Breast epithelium (tissue), 4 donors: Measurements from ENCODE around the gene SLCO1A2. TPM values are rescaled to one million over a fixed set of nuclear protein-coding genes. Genes with fewer than 3 reads are reported as not detected.
"Not testable (repeated sequence)": the region's sequence is repeated elsewhere in the genome, so short reads cannot be mapped to it uniquely, and the experiment has no call there.

Experiments used
- DNase-seq, 2 donors: peaks; one replicate each; pipeline ENCODE4 v3.0.0-alpha.2; 2019; ENCODE audit warnings: low spot score in 2 of 2
- H3K27ac ChIP-seq, 2 donors: fragments of 200-600 bp; sonication (generic) in 1 of 2; one replicate each; pipeline ENCODE4 v1.5.1; 2016 to 2019; ENCODE audit warnings: mild to moderate bottlenecking in 1 of 2
- H3K27me3 ChIP-seq, 2 donors: fragments of 200-600 bp; sonication (generic) in 1 of 2; one replicate each; pipeline versions ENCODE4 v1.5.1 to v1.6.0; 2017 to 2019; ENCODE audit warnings: control low read depth in 1 of 2, mild to moderate bottlenecking in 1 of 2
- H3K36me3 ChIP-seq: fragments of 200-600 bp; one replicate; pipeline ENCODE4 v1.5.1; 2019
- H3K4me1 ChIP-seq, 2 donors: fragments of 200-600 bp; sonication (generic); one replicate each; pipeline ENCODE4 v1.5.1; 2016 to 2019; ENCODE audit warnings: control low read depth in 1 of 2
- H3K4me3 ChIP-seq, 3 donors: fragments of 200-600 bp; sonication (generic); 1 replicate in 2 of 3; 2 replicates in 1 of 3; pipeline ENCODE4 v1.5.1; 2016 to 2019; ENCODE audit warnings: mild to moderate bottlenecking in 3 of 3, moderate library complexity in 2 of 3
- H3K9me3 ChIP-seq, 2 donors: fragments of 200-600 bp; sonication (generic) in 1 of 2; one replicate each; pipeline ENCODE4 v1.5.1; 2016 to 2019; ENCODE audit warnings: control low read depth in 1 of 2
- CTCF ChIP-seq, 3 donors: fragments of 450-650 bp; IDR thresholded peaks; one replicate each; pipeline ENCODE4 v1.5.1; 2016 to 2017; ENCODE audit warnings: antibody characterized with exemption in 3 of 3, mild to moderate bottlenecking in 3 of 3, moderate library complexity in 3 of 3
- POLR2A ChIP-seq: fragments of 450-650 bp; IDR thresholded peaks from one replicate; pipeline ENCODE4 v1.6.1; 2016; ENCODE audit warnings: antibody characterized with exemption, mild to moderate bottlenecking, moderate library complexity
- POLR2AphosphoS5 ChIP-seq, 3 donors: sonication (generic); formaldehyde crosslinking; IDR thresholded peaks; one replicate each; pipeline ENCODE4 v1.6.1; 2017; ENCODE audit warnings: antibody characterized with exemption in 3 of 3
- intact Hi-C: fragments of 100-400 bp; cut with DNase I; formaldehyde crosslinking; loops from one replicate; pipeline ENCODE4 v1.15.1; 2023; ENCODE audit warnings: low total_unique reads
- total RNA-seq, 3 donors: library from RNA; depleted of rRNA; stranded (reverse); fragments of >200 nt; gene quantifications; one replicate each; pipeline ENCODE4 v1.1.0, GENCODE V29; 2016

Gene SLCO1A2
- total RNA-seq, 3 donors from 2014 or later = 0.33 to 5.4 TPM; not detected in 1

DNA sequence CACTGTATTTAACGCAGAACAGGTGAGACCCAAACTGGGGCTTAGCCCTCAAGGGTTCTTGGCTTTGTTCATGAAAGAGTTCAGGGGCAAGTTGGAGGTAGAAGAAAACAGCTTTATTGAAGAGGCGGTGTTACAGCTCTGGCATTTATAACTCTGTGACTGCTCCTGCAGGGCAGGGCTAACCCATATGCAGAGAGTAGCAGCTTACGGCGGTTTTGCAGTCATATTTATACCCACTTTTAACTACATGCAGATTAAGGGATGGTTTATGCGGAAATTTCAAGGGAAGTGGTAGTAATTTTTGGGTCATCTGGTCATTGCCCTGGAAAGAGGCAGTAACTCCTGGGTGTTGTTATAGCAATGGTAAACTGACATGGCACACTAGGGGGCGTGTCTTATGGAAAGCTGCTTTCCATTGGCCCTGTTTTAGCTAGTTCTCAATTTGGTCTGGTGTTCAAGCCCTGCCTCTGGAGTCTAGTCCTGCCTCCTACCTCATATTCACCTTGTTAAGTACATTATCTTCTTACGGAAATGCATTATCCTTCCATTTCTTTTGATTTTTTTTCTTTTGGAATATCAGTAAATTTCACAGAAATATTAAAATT is 36.2 kb upstream of the SLCO1A2 start:
- intact Hi-C loops = no loop called here
- Histone ChIP-seq H3K27ac (no peak overlapping the region), H3K27me3 (no peaks in the 10 kb centered on the region), H3K9me3 (no peaks in the 10 kb centered on the region), H3K4me1 (no peaks in the 10 kb centered on the region), H3K4me3 (no peak overlapping the region), H3K36me3 (no peaks in the 10 kb centered on the region)
- TF ChIP-seq CTCF (IDR thresholded peaks at IDR 0.05) = no peak
- TF ChIP-seq POLR2A = no peak
- TF ChIP-seq POLR2AphosphoS5 (IDR thresholded peaks at IDR 0.05) = no peak
- no peak for DNase-seq

- TF ChIP-seq POLR2AphosphoS5 (IDR thresholded peaks at IDR 0.05) (no peak), POLR2A (no peak), CTCF (IDR thresholded peaks at IDR 0.05) (no peak)
- Histone ChIP-seq H3K36me3 (no peaks in the 10 kb centered on the region), H3K4me1 (no peaks in the 10 kb centered on the region)
Observed at GRCh38 chr12:21369141-21369980, 34.6 kb upstream of the SLCO1A2 start.

DNA sequence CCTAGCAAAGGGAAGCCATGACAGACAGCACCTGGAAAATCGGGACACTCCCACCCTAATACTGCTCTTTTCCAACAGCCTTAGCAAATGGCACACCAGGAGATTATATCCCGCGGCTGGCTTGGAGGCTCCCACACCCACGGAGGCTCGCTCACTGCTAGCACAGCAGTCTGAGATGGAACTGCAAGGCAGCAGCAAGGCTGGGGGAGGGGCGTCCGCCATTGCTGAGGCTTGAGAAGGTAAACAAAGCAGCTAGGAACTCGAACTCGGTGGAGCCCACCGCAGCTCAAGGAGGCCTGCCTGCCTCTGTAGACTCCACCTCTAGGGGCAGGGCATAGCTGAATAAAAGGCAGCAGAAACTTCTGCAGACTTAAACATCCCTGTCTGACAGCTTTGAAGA is 25.9 kb upstream of the SLCO1A2 start:
- H3K9me3 ChIP-seq, intact Hi-C loops, H3K27me3 ChIP-seq, DNase-seq, H3K4me1 ChIP-seq, H3K36me3 ChIP-seq, H3K27ac ChIP-seq, H3K4me3 ChIP-seq: not testable (repeated sequence)

More at GRCh38 chr12:21369141-21369980, 34.6 kb upstream of the SLCO1A2 start:
- intact Hi-C loops = no loop called here
- Histone ChIP-seq H3K9me3 (no peaks in the 10 kb centered on the region), H3K27me3 (no peaks in the 10 kb centered on the region), H3K27ac (no peak overlapping the region), H3K4me3 (no peak overlapping the region)
- DNase-seq = no peak

DNA sequence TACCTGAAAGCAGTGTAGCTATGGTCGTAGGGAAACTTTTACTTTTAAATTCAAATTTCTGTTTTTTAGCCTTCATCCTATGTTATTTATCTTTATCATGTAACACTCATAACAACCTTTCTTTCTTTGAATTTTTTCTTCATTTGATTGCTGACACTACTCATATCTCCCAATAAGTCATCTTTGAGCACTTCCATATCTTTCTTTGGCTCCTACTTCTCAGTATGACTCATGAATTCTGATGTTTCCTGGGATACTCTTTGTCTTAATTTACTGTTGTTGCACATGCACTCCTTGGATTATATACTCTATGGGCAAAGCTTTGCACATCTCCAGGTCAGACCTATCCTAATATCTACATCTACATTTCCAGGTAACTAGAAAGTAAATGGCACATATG is 19.9 kb upstream of the SLCO1A2 start:
- TF ChIP-seq CTCF (IDR thresholded peaks at IDR 0.05) (no peak), POLR2A (no peak), POLR2AphosphoS5 (IDR thresholded peaks at IDR 0.05) (no peak)
- DNase-seq = no peak
- H3K27me3 ChIP-seq = no peaks in the 10 kb centered on the region
- no peaks in the 10 kb centered on the region for H3K4me1 ChIP-seq
- H3K36me3 ChIP-seq = no peaks in the 10 kb centered on the region
- H3K27ac ChIP-seq = no peak overlapping the region
- intact Hi-C loops = no loop called here
- H3K9me3 ChIP-seq = no peaks in the 10 kb centered on the region
- H3K4me3 ChIP-seq = no peak overlapping the region

DNA sequence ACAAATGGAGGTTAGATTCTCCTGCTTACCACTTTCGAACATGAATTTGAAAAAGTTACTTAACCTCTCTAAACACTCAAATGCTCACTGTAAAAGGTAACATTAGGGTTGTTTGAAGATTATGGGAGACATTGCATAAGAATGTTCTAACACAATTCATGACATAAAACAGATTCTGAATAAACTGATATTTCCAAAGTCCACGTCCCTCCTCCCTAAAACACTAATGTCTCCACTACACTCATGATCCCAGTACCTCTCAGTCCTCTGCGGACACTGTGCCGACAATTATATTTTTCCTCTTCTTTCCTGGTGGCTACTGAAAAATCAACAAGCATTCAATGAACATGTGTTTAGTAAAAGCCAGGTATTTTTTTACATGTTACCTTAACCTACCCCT is 19.2 kb upstream of the SLCO1A2 start:
- Histone ChIP-seq H3K4me3 (no peak overlapping the region), H3K27me3 (no peaks in the 10 kb centered on the region), H3K9me3 (no peaks in the 10 kb centered on the region), H3K27ac (no peak overlapping the region), H3K4me1 (no peaks in the 10 kb centered on the region), H3K36me3 (no peaks in the 10 kb centered on the region)
- TF ChIP-seq CTCF (IDR thresholded peaks at IDR 0.05) (no peak), POLR2A (no peak), POLR2AphosphoS5 (IDR thresholded peaks at IDR 0.05) (no peak)
- intact Hi-C loops = no loop called here
- no peak for DNase-seq
